K562 (cell line): Measurements from ENCODE around the gene TBX1. TPM values are rescaled to one million over a fixed set of nuclear protein-coding genes. Genes with fewer than 3 reads are reported as not detected.
A peak's percentile ranks its signal among the peaks of the same experiment; 100 is the strongest.

Source experiments
- CHD4 ChIP-seq: fragments of 200-600 bp; sonication (generic); IDR thresholded peaks from 3 replicates; pipeline ENCODE4 v1.6.1; 2012; ENCODE audit warnings: low read depth, mild to moderate bottlenecking, mixed read lengths, low read length, inconsistent platforms; ENCODE audit not compliant: insufficient read depth, insufficient replicate concordance, poor library complexity, severe bottlenecking
- COPS2 ChIP-seq: fragments of 450-650 bp; conservative IDR thresholded peaks from 2 replicates; pipeline ENCODE4 v1.6.1; 2016; ENCODE audit warnings: mild to moderate bottlenecking, moderate library complexity
- IFI16 ChIP-seq: fragments of 250-450 bp; sonication (Bioruptor Pico); IDR thresholded peaks from 2 replicates; pipeline ENCODE4 v2.1.2; 2022; ENCODE audit warnings: mild to moderate bottlenecking, inconsistent platforms
- PURB ChIP-seq: sonication (generic); formaldehyde crosslinking; IDR thresholded peaks from 2 replicates; pipeline ENCODE4 v1.9.0; 2021; ENCODE audit warnings: low read depth, mild to moderate bottlenecking, missing genetic modification reagents
- RBM17 ChIP-seq: fragments of 200-400 bp; formaldehyde crosslinking; IDR thresholded peaks from 2 replicates; pipeline ENCODE4 v1.6.1; 2017; ENCODE audit warnings: low read depth, mild to moderate bottlenecking, low read length, borderline replicate concordance
- U2AF2 ChIP-seq: fragments of 200-400 bp; formaldehyde crosslinking; optimal IDR thresholded peaks from 2 replicates; pipeline ENCODE3; 2017; ENCODE audit warnings: low read depth, mild to moderate bottlenecking, low read length
- ZNF347 ChIP-seq: fragments of 450-650 bp; formaldehyde crosslinking; IDR thresholded peaks from 2 replicates; pipeline ENCODE4 v1.4.0; 2020; ENCODE audit warnings: low read depth, mild to moderate bottlenecking, moderate library complexity
- ZNF57 ChIP-seq: fragments of 450-650 bp; formaldehyde crosslinking; IDR thresholded peaks from 2 replicates; pipeline ENCODE4 v1.4.0; 2020; ENCODE audit warnings: mild to moderate bottlenecking, moderate library complexity
- ZNF583 ChIP-seq: fragments of 250-450 bp; sonication (Bioruptor Pico); IDR thresholded peaks from 2 replicates; pipeline ENCODE4 v1.4.0; 2020
- ZNF699 ChIP-seq: fragments of 250-450 bp; sonication (Bioruptor Pico); IDR thresholded peaks from 2 replicates; pipeline ENCODE4 v1.8.0; 2021; ENCODE audit warnings: mild to moderate bottlenecking, moderate library complexity; ENCODE audit not compliant: insufficient replicate concordance
- polyA plus RNA-seq, 8 experiments: library from polyadenylated mRNA; depleted of rRNA in 4 of 8; stranded (reverse) in 5 of 8; unstranded in 3 of 8; fragments of >200 nt; fragmentation: Nextera tagmentation in 2 of 8; fragmentation: Illumina TruSeq in 1 of 8; extraction: Ambion mirVana in 2 of 8; extraction: Trizol in 1 of 8; gene quantifications; 2 replicates each; pipeline versions ENCODE4 v1.2.1 to v1.2.3, GENCODE V29; 2011 to 2014; ENCODE audit warnings: inconsistent platforms in 1 of 8, missing spikeins in 1 of 8
- total RNA-seq, 7 experiments: library from RNA; depleted of rRNA in 6 of 7; stranded (reverse); fragments of >200 nt in 6 of 7; fragmentation: Illumina TruSeq in 2 of 7; extraction: Trizol in 2 of 7; gene quantifications; 2 replicates each; pipeline versions ENCODE4 v1.2.1 to v1.2.3, GENCODE V29; 2011 to 2021; ENCODE audit warnings: low replicate concordance in 1 of 7
- TF ChIP-seq, protein P1 (sequence below): fragments of 250-450 bp; sonication (Bioruptor Pico); IDR thresholded peaks from 2 replicates; pipeline ENCODE4 v1.8.0; 2021; ENCODE audit warnings: moderate library complexity, mild to moderate bottlenecking, inconsistent platforms
- TF ChIP-seq, protein P2 (sequence below): IDR thresholded peaks from 2 replicates; pipeline ENCODE4 v1.6.1; 2011; ENCODE audit not compliant: insufficient read length; ENCODE audit errors: extremely low read depth
- TF ChIP-seq, protein P3 (sequence below): fragments of 450-650 bp; IDR thresholded peaks from 2 replicates; pipeline ENCODE4 v1.6.1; 2016; ENCODE audit warnings: antibody characterized with exemption
- TF ChIP-seq, protein P4 (sequence below): sonication (generic); formaldehyde crosslinking; IDR thresholded peaks from 2 replicates; pipeline ENCODE4 v1.8.1; 2023; ENCODE audit warnings: mild to moderate bottlenecking, missing genetic modification reagents
- TF ChIP-seq, protein P5 (sequence below): sonication (generic); formaldehyde crosslinking; IDR thresholded peaks from 2 replicates; pipeline ENCODE4 v1.8.1; 2023; ENCODE audit warnings: mild to moderate bottlenecking, missing genetic modification reagents

TBX1 gene
- total and polyA plus RNA-seq, 9 of the 15 experiments (the other 6 are each of a cell fraction or from before 2014, with no cell fraction given): 0.07 to 35.0 (median 3.9) TPM

DNA sequence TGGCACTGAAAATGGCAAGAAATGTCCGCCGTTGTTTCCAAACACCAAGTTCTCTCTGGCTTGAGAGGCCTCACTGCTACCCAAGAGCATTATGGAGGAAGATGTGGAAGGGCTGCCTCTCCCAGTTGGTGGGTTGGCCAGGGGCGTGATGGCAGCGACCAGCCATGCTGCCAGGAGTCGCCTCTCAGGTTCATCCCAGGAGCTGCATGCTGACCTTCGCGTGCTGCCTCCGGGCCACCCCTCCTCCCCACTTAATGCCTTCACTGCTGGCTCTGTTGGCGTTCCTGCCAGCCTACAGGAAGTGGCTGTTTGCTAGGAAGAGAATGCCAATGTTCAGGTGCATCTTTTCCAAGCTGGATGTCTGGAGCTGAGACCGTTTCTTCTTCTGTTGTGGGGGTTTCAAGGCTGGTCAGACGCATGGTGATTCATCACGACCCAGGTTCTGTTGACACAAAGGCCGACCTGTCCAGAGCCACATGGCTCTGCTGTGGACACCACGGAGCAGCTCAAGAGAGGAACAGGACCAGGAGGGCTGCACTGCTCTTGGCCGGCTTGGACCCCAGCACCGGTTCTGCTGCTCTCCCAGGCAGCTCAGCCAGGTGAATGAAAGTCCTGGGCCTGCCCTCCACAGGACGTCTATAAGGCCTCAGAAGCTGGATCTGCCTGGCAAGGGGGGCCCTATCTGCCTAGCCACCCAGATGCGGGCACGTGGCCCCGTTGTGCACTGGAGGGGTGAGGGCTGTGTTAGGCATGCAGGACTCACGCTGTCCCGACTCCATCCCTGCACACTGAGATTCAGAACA is 25.1 kb downstream of the TBX1 start (continued):
- TF ChIP-seq, protein P1, sequence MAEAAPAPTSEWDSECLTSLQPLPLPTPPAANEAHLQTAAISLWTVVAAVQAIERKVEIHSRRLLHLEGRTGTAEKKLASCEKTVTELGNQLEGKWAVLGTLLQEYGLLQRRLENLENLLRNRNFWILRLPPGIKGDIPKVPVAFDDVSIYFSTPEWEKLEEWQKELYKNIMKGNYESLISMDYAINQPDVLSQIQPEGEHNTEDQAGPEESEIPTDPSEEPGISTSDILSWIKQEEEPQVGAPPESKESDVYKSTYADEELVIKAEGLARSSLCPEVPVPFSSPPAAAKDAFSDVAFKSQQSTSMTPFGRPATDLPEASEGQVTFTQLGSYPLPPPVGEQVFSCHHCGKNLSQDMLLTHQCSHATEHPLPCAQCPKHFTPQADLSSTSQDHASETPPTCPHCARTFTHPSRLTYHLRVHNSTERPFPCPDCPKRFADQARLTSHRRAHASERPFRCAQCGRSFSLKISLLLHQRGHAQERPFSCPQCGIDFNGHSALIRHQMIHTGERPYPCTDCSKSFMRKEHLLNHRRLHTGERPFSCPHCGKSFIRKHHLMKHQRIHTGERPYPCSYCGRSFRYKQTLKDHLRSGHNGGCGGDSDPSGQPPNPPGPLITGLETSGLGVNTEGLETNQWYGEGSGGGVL (CRISPR knock-in tag): no peak
- TF ChIP-seq, protein P2, sequence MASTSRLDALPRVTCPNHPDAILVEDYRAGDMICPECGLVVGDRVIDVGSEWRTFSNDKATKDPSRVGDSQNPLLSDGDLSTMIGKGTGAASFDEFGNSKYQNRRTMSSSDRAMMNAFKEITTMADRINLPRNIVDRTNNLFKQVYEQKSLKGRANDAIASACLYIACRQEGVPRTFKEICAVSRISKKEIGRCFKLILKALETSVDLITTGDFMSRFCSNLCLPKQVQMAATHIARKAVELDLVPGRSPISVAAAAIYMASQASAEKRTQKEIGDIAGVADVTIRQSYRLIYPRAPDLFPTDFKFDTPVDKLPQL: no peak
- TF ChIP-seq ZNF583 (CRISPR knock-in tag): 0 out of 2 replicates have a peak, but pooled peaks have one; percentile 15
- TF ChIP-seq, protein P3, sequence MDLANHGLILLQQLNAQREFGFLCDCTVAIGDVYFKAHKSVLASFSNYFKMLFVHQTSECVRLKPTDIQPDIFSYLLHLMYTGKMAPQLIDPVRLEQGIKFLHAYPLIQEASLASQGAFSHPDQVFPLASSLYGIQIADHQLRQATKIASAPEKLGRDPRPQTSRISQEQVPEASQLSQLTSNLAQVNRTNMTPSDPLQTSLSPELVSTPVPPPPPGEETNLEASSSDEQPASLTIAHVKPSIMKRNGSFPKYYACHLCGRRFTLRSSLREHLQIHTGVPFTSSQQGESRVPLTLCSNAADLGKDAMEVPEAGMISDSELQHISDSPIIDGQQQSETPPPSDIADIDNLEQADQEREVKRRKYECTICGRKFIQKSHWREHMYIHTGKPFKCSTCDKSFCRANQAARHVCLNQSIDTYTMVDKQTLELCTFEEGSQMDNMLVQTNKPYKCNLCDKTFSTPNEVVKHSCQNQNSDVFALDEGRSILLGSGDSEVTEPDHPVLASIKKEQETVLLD: no peak
- TF ChIP-seq ZNF57 (CRISPR knock-in tag): no peak
- no peak for TF ChIP-seq CHD4
- TF ChIP-seq RBM17: no peak
- no peak for TF ChIP-seq PURB (CRISPR knock-in tag)
- no peak for TF ChIP-seq IFI16
- TF ChIP-seq ZNF347: no peak
- TF ChIP-seq, protein P4, sequence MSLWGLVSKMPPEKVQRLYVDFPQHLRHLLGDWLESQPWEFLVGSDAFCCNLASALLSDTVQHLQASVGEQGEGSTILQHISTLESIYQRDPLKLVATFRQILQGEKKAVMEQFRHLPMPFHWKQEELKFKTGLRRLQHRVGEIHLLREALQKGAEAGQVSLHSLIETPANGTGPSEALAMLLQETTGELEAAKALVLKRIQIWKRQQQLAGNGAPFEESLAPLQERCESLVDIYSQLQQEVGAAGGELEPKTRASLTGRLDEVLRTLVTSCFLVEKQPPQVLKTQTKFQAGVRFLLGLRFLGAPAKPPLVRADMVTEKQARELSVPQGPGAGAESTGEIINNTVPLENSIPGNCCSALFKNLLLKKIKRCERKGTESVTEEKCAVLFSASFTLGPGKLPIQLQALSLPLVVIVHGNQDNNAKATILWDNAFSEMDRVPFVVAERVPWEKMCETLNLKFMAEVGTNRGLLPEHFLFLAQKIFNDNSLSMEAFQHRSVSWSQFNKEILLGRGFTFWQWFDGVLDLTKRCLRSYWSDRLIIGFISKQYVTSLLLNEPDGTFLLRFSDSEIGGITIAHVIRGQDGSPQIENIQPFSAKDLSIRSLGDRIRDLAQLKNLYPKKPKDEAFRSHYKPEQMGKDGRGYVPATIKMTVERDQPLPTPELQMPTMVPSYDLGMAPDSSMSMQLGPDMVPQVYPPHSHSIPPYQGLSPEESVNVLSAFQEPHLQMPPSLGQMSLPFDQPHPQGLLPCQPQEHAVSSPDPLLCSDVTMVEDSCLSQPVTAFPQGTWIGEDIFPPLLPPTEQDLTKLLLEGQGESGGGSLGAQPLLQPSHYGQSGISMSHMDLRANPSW (CRISPR knock-in tag): 0 out of 2 replicates have a peak, but pooled peaks have one; percentile 46
- no peak for TF ChIP-seq U2AF2
- TF ChIP-seq ZNF699 (CRISPR knock-in tag): no peak
- no peak for TF ChIP-seq COPS2
- TF ChIP-seq, protein P5, sequence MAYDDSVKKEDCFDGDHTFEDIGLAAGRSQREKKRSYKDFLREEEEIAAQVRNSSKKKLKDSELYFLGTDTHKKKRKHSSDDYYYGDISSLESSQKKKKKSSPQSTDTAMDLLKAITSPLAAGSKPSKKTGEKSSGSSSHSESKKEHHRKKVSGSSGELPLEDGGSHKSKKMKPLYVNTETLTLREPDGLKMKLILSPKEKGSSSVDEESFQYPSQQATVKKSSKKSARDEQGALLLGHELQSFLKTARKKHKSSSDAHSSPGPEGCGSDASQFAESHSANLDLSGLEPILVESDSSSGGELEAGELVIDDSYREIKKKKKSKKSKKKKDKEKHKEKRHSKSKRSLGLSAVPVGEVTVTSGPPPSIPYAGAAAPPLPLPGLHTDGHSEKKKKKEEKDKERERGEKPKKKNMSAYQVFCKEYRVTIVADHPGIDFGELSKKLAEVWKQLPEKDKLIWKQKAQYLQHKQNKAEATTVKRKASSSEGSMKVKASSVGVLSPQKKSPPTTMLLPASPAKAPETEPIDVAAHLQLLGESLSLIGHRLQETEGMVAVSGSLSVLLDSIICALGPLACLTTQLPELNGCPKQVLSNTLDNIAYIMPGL (CRISPR knock-in tag): 0 out of 2 replicates have a peak, but pooled peaks have one; percentile 78
